Fibroblast of lung (primary cell): Measurements from ENCODE around the gene NAALADL1. TPM values are rescaled to one million over a fixed set of nuclear protein-coding genes. Genes with fewer than 3 reads are reported as not detected.

Experiments used
- DNase-seq, 2 donors: peaks; one replicate each; pipeline versions ENCODE4 v3.0.0 to v3.0.0-alpha.2; 2010; ENCODE audit warnings: low read depth in 2 of 2
- H2AFZ ChIP-seq: 2 replicates; pipeline ENCODE4 v1.5.1; 2012; ENCODE audit warnings: low read length, control low read depth, inconsistent platforms
- H3K27ac ChIP-seq: 2 replicates; pipeline ENCODE4 v1.5.1; 2011; ENCODE audit warnings: low read length, control low read depth; ENCODE audit not compliant: insufficient read depth
- H3K27me3 ChIP-seq: 2 replicates; pipeline ENCODE4 v1.5.1; 2011; ENCODE audit warnings: mild to moderate bottlenecking, low read length; ENCODE audit not compliant: control insufficient read depth, insufficient read depth
- H3K36me3 ChIP-seq: 2 replicates; pipeline ENCODE4 v1.5.1; 2011; ENCODE audit warnings: low read length; ENCODE audit not compliant: control insufficient read depth, insufficient read depth
- H3K4me1 ChIP-seq: 2 replicates; pipeline ENCODE4 v1.5.1; 2011; ENCODE audit warnings: low read length; ENCODE audit not compliant: control insufficient read depth, insufficient read depth; ENCODE audit errors: extremely low read depth
- H3K4me2 ChIP-seq: 2 replicates; pipeline ENCODE4 v1.5.1; 2011; ENCODE audit warnings: low read length, control low read depth; ENCODE audit not compliant: insufficient read depth; ENCODE audit errors: extremely low read depth
- H3K4me3 ChIP-seq, 4 experiments: fragments of 200-600 bp in 1 of 4; sonication (generic) in 1 of 4; replicated peaks in 1 of 4; 2 replicates each; pipeline ENCODE4 v1.5.1; 2011 to 2016; ENCODE audit warnings: low read length in 4 of 4, low read depth in 3 of 4, mild to moderate bottlenecking in 3 of 4, control low read depth in 2 of 4, inconsistent platforms in 1 of 4, mixed read lengths in 1 of 4; ENCODE audit not compliant: insufficient read depth in 1 of 4; ENCODE audit errors: control extremely low read depth in 1 of 4
- H3K79me2 ChIP-seq: 2 replicates; pipeline ENCODE4 v1.5.1; 2012; ENCODE audit warnings: mild to moderate bottlenecking, low read length, inconsistent platforms; ENCODE audit not compliant: control insufficient read depth, insufficient read depth
- H3K9ac ChIP-seq: 2 replicates; pipeline ENCODE4 v1.5.1; 2011; ENCODE audit warnings: mild to moderate bottlenecking, low read length, control low read depth; ENCODE audit not compliant: insufficient read depth
- H3K9me3 ChIP-seq: 2 replicates; pipeline ENCODE4 v1.5.1; 2012; ENCODE audit warnings: low read depth, low read length; ENCODE audit not compliant: control insufficient read depth, insufficient read depth
- H4K20me1 ChIP-seq: 2 replicates; pipeline ENCODE4 v1.5.1; 2011; ENCODE audit warnings: low read length; ENCODE audit not compliant: control insufficient read depth, insufficient read depth; ENCODE audit errors: extremely low read depth
- EZH2 ChIP-seq: IDR thresholded peaks from 2 replicates; pipeline ENCODE4 v1.5.1; 2012; ENCODE audit warnings: low read length, control low read depth, mild to moderate bottlenecking; ENCODE audit errors: missing control alignments
- polyA plus RNA-seq, 2 donors: library from polyadenylated mRNA; depleted of rRNA in 1 of 2; stranded (reverse) in 1 of 2; unstranded in 1 of 2; fragments of >200 nt; gene quantifications; 2 replicates each; pipeline ENCODE4 v1.2.1, GENCODE V29; 2011 to 2012; ENCODE audit warnings: missing spikeins in 1 of 2
- total RNA-seq: library from RNA; depleted of rRNA; stranded (reverse); fragments of >200 nt; gene quantifications from 2 replicates; pipeline ENCODE4 v1.2.1, GENCODE V29; 2014
- TF ChIP-seq, protein P1 (sequence below), 2 donors: IDR thresholded peaks in 1 of 2; conservative IDR thresholded peaks in 1 of 2; 1 replicate in 1 of 2; 2 replicates in 1 of 2; pipeline ENCODE4 v1.5.1; 2011 to 2012; ENCODE audit warnings: low read length in 2 of 2, control low read depth in 1 of 2, inconsistent platforms in 1 of 2, low read depth in 1 of 2, mild to moderate bottlenecking in 1 of 2

The NAALADL1 gene
- total and polyA plus RNA-seq, 2 donors (not counting 1 experiment from before 2014, with no cell fraction given) = 14.9 to 35.5 TPM

DNA sequence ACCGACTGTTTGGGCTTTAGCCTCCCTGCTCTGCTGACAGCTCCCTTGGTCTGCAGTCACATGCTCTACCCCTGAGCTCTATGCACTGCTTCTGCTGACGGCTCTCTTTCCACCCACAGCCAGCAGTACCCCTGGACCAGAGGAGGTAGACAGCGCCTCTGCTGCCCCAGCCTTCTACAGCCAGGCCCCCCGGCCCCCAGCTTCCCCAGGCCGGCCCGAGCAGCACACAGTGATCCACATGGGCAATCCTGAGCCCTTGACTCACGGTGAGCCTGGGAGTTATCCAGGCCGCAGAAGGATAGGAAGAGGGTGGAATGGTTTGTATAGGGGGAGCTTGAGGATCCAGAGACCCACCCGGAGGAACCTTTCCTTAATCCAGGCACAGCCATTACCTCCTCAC lies 28.5 kb upstream of the NAALADL1 start:
- H3K4me1 ChIP-seq = peaks cover 11% of the 10 kb centered on the region
- DNase-seq = no peak
- H2AFZ ChIP-seq = no peak overlapping the region
- H3K27me3 ChIP-seq = no peaks in the 10 kb centered on the region
- H3K4me3 ChIP-seq = no peak overlapping the region
- H4K20me1 ChIP-seq = no peaks in the 10 kb centered on the region
- no peaks in the 10 kb centered on the region for H3K9me3 ChIP-seq
- peaks cover 30% of the 10 kb centered on the region for H3K79me2 ChIP-seq
- no peak overlapping the region for H3K4me2 ChIP-seq
- H3K36me3 ChIP-seq = peaks cover 21% of the 10 kb centered on the region
- no peak for TF ChIP-seq EZH2
- TF ChIP-seq, protein P1, sequence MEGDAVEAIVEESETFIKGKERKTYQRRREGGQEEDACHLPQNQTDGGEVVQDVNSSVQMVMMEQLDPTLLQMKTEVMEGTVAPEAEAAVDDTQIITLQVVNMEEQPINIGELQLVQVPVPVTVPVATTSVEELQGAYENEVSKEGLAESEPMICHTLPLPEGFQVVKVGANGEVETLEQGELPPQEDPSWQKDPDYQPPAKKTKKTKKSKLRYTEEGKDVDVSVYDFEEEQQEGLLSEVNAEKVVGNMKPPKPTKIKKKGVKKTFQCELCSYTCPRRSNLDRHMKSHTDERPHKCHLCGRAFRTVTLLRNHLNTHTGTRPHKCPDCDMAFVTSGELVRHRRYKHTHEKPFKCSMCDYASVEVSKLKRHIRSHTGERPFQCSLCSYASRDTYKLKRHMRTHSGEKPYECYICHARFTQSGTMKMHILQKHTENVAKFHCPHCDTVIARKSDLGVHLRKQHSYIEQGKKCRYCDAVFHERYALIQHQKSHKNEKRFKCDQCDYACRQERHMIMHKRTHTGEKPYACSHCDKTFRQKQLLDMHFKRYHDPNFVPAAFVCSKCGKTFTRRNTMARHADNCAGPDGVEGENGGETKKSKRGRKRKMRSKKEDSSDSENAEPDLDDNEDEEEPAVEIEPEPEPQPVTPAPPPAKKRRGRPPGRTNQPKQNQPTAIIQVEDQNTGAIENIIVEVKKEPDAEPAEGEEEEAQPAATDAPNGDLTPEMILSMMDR (conservative IDR thresholded peaks at IDR 0.05 in 1 of 2, IDR thresholded peaks at IDR 0.05 in 1 of 2; ENCODE audit: low read depth in 1 of 2, low read length in 2 of 2) = no peak
- no peak overlapping the region for H3K27ac ChIP-seq
- no peak overlapping the region for H3K9ac ChIP-seq

DNA sequence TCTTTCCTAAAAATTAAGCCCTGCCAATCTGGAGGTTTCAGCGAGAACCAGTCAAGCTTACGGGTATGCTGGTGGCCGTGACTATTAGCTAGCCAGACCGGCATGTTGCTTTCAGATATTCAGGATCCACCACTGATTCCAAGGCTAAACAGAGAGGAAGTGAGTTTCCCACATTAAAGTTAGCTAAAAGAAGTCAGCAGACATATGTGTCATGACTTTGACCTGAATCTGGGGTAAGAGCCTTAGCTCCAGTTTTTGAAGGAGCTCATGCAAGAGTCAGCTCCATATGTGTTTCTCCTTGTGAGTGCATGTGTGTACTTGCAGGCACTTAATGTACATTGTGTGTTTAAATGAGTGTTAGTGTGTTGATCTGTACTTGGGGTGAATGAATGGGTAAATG lies 27.1 kb upstream of the NAALADL1 start:
- no peak overlapping the region for H2AFZ ChIP-seq
- no peak overlapping the region for H3K27ac ChIP-seq

DNA sequence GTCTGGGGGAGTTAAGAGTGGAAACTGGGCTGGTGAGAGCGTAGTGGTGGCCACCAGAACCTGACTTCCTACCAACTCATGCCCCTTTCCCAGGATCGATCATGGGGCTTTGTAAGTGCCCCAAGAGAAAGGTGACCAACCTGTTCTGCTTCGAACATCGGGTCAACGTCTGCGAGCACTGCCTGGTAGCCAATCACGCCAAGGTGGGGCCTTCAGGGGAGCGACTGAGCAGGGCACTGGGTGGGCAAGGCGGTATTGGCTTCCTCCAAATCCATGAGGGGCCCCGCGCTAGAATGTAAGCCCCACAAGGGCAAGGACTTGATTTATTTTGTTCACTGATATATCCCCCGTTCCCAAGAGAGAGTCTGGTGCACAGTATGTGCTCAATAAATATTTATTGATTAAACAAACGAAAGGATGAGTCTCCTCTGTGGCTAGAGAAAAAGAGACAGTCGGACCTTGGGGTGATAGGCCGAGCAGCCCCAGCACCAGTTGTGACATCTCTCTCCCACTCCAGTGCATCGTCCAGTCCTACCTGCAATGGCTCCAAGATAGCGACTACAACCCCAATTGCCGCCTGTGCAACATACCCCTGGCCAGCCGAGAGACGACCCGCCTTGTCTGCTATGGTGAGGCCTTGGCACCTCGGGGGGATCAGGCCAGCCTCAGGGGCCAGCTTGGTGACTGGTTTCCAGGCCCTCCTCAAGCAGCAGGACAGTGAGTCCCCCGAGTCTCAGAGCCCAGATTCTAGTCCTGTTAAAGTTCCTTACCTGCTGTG lies 26.4 kb upstream of the NAALADL1 start:
- H3K4me3 ChIP-seq = peak overlapping the region; percentile 71 to 91 (median 84)
- TF ChIP-seq, protein P1 (conservative IDR thresholded peaks at IDR 0.05 in 1 of 2, IDR thresholded peaks at IDR 0.05 in 1 of 2; ENCODE audit: low read depth in 1 of 2, low read length in 2 of 2) = no peak
- TF ChIP-seq EZH2 = no peak
- peaks cover 40% of the 10 kb centered on the region for H3K79me2 ChIP-seq
- H3K4me2 ChIP-seq = peak overlapping the region; percentile 59
- H3K4me1 ChIP-seq = peaks cover 11% of the 10 kb centered on the region
- H3K36me3 ChIP-seq = peaks cover 21% of the 10 kb centered on the region
- H3K27ac ChIP-seq = peak overlapping the region; percentile 85
- no peaks in the 10 kb centered on the region for H3K9me3 ChIP-seq
- DNase-seq = no peak
- H2AFZ ChIP-seq = no peak overlapping the region
- H3K27me3 ChIP-seq = no peaks in the 10 kb centered on the region
- peak overlapping the region; percentile 95 for H3K9ac ChIP-seq
- no peaks in the 10 kb centered on the region for H4K20me1 ChIP-seq

More for the DNA sequence above, 27.1 kb upstream of the NAALADL1 start:
- H3K9ac ChIP-seq = no peak overlapping the region
- H3K36me3 ChIP-seq = peaks cover 21% of the 10 kb centered on the region
- H3K9me3 ChIP-seq = no peaks in the 10 kb centered on the region
- no peak for DNase-seq
- peaks cover 11% of the 10 kb centered on the region for H3K4me1 ChIP-seq
- H4K20me1 ChIP-seq = no peaks in the 10 kb centered on the region
- peaks cover 38% of the 10 kb centered on the region for H3K79me2 ChIP-seq
- TF ChIP-seq, protein P1 (conservative IDR thresholded peaks at IDR 0.05 in 1 of 2, IDR thresholded peaks at IDR 0.05 in 1 of 2; ENCODE audit: low read depth in 1 of 2, low read length in 2 of 2) = no peak
- TF ChIP-seq EZH2 = no peak
- peak overlapping the region in 2 of 4 experiments; percentile 90 to 91 for H3K4me3 ChIP-seq
- H3K4me2 ChIP-seq = peak overlapping the region; percentile 59
- no peaks in the 10 kb centered on the region for H3K27me3 ChIP-seq
